Measurements from ENCODE around the gene SIK3. TPM values are rescaled to one million over a fixed set of nuclear protein-coding genes. Genes with fewer than 3 reads are reported as not detected.

Gene SIK3
- total RNA-seq, 1 donor from 2014 or later, result 19.5 TPM

GRCh38 chr11:116989184-116989583, 109.0 kb downstream of the SIK3 start:
- no peaks in the 10 kb centered on the region for H3K36me3 Mint-ChIP-seq (ENCODE audit: low read depth)
- no peak for DNase-seq (ENCODE audit: low spot score)
- no peak overlapping the region for H3K4me3 Mint-ChIP-seq (ENCODE audit: unreplicated experiment)
- H3K9me3 Mint-ChIP-seq (ENCODE audit: low read depth), result no peaks in the 10 kb centered on the region
- H3K27ac Mint-ChIP-seq (ENCODE audit: unreplicated experiment), result no peak overlapping the region
- peaks cover 47% of the 10 kb centered on the region for H3K4me1 Mint-ChIP-seq (ENCODE audit: low read depth)
- H3K27me3 Mint-ChIP-seq (ENCODE audit: low read depth), result no peaks in the 10 kb centered on the region
- TF ChIP-seq CTCF (IDR thresholded peaks at IDR 0.05), result no peak

- Mint-ChIP-seq H3K36me3 (ENCODE audit: low read depth) (no peaks in the 10 kb centered on the region), H3K27me3 (ENCODE audit: low read depth) (no peaks in the 10 kb centered on the region), H3K4me3 (ENCODE audit: unreplicated experiment) (no peak overlapping the region), H3K9me3 (ENCODE audit: low read depth) (no peaks in the 10 kb centered on the region), H3K27ac (ENCODE audit: unreplicated experiment) (no peak overlapping the region), H3K4me1 (ENCODE audit: low read depth) (peaks cover 49% of the 10 kb centered on the region)
- no peak for TF ChIP-seq CTCF (IDR thresholded peaks at IDR 0.05)
- DNase-seq (ENCODE audit: low spot score), result no peak
These were observed 111.6 kb downstream of the SIK3 start for GRCh38 chr11:116986521-116987105.

GRCh38 chr11:116984589-116984988, 113.6 kb downstream of the SIK3 start:
- H3K9me3 Mint-ChIP-seq (ENCODE audit: low read depth), result no peaks in the 10 kb centered on the region
- no peak overlapping the region for H3K4me3 Mint-ChIP-seq (ENCODE audit: unreplicated experiment)
- H3K27ac Mint-ChIP-seq (ENCODE audit: unreplicated experiment), result peak overlapping the region; percentile 25
- no peaks in the 10 kb centered on the region for H3K27me3 Mint-ChIP-seq (ENCODE audit: low read depth)
- H3K4me1 Mint-ChIP-seq (ENCODE audit: low read depth), result peaks cover 46% of the 10 kb centered on the region
- H3K36me3 Mint-ChIP-seq (ENCODE audit: low read depth), result no peaks in the 10 kb centered on the region
- TF ChIP-seq CTCF (IDR thresholded peaks at IDR 0.05), result no peak
- DNase-seq (ENCODE audit: low spot score), result no peak

- no peak for DNase-seq (ENCODE audit: low spot score)
- Mint-ChIP-seq H3K36me3 (ENCODE audit: low read depth) (no peaks in the 10 kb centered on the region), H3K27ac (ENCODE audit: unreplicated experiment) (peak overlapping the region; percentile 25)
These were observed 114.0 kb downstream of the SIK3 start for GRCh38 chr11:116984186-116984585.

GRCh38 chr11:116981266-116981885, 116.9 kb downstream of the SIK3 start:
- Mint-ChIP-seq H3K4me3 (ENCODE audit: unreplicated experiment) (no peak overlapping the region), H3K9me3 (ENCODE audit: low read depth) (no peaks in the 10 kb centered on the region), H3K4me1 (ENCODE audit: low read depth) (peaks cover 34% of the 10 kb centered on the region), H3K27me3 (ENCODE audit: low read depth) (no peaks in the 10 kb centered on the region), H3K36me3 (ENCODE audit: low read depth) (no peaks in the 10 kb centered on the region), H3K27ac (ENCODE audit: unreplicated experiment) (peak overlapping the region; percentile 32)
- no peak for TF ChIP-seq CTCF (IDR thresholded peaks at IDR 0.05)
- DNase-seq (ENCODE audit: low spot score), result no peak

More at GRCh38 chr11:116984186-116984585, 114.0 kb downstream of the SIK3 start:
- no peaks in the 10 kb centered on the region for H3K27me3 Mint-ChIP-seq (ENCODE audit: low read depth)
- TF ChIP-seq CTCF (IDR thresholded peaks at IDR 0.05), result no peak
- H3K4me1 Mint-ChIP-seq (ENCODE audit: low read depth), result peaks cover 42% of the 10 kb centered on the region
- H3K4me3 Mint-ChIP-seq (ENCODE audit: unreplicated experiment), result no peak overlapping the region
- no peaks in the 10 kb centered on the region for H3K9me3 Mint-ChIP-seq (ENCODE audit: low read depth)

All from chondrocyte (in vitro differentiated cells).